A204.1 (cell line): ENCODE results near the gene C1orf159.
"Not testable (repeated sequence)": the region's sequence is repeated elsewhere in the genome, so short reads cannot be mapped to it uniquely, and the experiment has no call there.

Experiments used
- FAIRE-seq: peaks from 2 replicates; lab custom pipeline; 2012; peaks lifted over from hg19 to GRCh38; lab: Jason Lieb, UNC

C1orf159 gene

DNA sequence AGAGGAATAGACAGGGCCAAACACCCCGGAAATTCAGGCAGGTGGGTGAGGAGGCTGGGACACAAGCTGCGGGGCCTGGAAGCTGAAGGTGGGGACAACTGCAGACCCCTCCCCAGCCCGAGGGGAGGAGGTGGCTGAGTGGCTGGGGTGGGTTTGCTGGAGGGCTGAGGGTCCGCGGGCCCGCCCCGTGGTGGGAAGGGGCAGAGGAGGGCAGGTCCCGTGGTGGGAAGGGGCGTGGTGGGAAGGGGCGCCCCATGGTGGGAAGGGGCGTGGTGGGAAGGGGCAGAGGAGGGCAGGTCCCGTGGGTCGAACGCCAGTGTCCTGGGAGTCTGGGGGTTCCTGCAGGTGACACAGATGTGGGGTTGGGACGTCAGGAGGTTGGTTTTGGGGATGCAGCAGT lies 33.5 kb upstream of the C1orf159 start:
- FAIRE-seq: no peak

DNA sequence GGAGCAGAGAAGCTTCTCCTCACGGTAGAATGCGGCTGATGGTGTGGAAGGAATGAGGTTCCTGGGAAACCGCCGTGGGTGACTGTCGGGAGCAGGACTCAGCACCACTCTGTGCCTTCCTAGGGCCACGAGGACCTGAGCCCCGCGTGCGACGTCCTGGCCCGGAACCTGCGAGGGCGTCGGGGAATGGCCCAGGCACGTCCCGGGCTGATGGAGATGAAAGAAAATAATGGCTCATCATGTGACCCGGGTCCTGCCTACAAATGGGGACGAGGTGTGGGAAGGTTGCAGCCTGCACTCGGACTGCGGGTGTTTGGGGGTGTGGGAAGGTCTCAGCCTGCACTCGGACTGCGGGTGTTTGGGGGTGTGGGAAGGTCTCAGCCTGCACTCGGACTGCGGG lies 32.7 kb upstream of the C1orf159 start:
- FAIRE-seq: no peak

DNA sequence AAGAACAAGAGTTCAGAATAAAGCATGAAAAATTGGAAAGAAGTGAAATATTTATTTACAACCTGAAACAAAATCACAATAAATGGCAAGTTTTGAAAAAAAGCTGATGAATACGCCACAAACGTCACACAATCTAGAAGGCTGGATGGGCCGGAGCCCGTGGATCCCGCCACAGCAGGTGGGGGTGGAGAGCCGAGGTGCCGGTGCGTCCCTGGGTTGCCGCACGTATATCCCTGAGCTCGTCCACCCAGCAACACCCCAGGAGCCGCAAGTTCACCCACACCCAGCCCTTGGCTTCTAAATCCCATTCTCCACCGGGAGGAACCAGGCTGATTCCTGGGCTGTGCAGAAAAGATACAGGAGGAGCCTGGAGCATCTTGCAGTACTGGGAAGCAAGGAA lies 32.2 kb upstream of the C1orf159 start:
- no peak for FAIRE-seq

DNA sequence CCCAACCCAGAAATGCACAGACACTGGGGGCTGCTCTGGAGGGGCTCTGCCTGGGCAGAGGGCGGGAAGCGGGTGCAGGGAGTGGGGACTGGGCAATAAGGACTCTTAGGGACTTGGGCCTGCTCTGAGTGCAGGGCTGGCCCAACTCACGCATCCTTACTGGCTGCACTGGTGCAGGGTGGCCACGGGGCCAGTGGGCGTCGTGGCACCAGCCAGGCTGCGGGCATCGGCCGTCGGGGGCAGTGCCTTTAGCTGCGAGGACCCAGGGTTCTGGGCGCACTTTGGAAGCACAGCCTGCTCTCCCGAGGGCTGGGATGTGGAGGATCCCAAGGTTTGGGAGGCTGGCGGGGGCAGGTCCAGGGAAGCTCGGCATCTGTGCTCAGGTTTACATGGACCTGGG lies 30.7 kb upstream of the C1orf159 start:
- FAIRE-seq: no peak

DNA sequence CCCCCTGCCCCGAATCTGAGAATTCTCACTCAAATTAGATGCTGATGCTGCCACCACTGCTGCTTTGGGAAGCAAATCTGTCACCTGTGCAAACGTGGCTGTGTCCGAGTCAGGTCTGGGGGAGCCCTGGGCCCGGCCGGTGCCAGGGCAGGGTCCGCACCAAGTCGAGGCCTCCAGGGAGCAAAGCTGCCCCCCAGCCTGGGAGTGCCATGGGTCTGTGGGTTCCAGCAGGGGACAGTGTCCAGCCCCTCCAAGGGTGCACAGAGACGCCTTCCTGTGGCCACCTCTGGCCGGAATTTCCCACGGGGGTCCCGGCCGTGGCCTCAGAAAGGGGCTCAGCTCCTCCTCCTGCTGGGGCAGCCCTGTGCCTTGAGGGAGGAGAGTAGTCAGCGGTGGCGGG lies 30.1 kb upstream of the C1orf159 start:
- no peak for FAIRE-seq

DNA sequence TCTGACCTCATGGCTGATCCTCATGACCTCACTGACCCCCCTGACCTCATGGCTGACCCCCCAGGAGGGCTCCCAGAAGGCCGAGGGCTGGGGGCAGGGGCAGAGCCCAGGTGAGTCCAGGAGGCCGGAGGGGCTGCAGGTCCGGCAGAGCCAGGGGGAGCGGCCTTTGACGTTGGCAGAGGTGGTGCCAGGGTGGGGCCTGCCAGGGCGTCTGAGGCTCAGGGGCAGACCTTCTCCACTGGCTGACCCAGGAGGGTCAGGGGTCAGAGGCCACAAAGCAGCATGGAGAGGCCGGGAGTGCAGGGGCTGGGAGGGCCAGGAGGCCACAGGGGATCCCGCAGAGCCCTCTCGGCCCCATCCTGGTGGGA lies 29.6 kb upstream of the C1orf159 start:
- FAIRE-seq: no peak

DNA sequence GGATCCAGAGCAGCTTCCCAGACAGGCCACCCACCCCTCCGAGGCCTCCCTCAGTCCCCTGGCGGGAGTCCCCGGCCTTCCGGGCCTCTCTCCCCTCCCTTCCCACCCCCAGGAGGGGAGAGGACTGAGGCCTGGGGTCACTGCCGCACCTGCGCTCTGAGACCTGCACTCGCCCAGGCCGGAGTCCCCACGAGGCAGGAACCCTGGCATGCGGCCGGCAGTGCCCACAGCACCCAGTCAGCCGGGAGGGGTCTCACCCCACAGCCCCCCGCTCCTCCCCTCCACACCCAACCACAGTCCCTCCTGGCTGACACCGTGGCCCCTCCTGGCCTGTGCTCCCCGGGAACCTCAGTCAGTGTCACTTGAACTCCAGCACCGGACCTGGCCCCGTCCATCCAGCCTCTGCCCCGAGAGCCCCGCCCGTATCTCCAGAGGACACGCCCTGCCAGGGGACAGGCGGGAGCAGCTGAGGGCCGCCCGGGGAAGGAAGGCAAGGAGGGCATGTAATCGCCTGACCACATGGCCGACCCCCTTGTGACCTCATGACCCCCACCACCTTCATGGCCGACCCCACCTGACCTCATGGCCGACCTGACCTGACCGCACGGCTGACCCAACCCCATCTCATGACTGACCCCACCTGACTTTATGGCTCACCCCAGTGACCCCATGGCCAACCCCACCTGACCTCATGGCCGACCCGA lies 29.1 kb upstream of the C1orf159 start:
- FAIRE-seq: no peak

DNA sequence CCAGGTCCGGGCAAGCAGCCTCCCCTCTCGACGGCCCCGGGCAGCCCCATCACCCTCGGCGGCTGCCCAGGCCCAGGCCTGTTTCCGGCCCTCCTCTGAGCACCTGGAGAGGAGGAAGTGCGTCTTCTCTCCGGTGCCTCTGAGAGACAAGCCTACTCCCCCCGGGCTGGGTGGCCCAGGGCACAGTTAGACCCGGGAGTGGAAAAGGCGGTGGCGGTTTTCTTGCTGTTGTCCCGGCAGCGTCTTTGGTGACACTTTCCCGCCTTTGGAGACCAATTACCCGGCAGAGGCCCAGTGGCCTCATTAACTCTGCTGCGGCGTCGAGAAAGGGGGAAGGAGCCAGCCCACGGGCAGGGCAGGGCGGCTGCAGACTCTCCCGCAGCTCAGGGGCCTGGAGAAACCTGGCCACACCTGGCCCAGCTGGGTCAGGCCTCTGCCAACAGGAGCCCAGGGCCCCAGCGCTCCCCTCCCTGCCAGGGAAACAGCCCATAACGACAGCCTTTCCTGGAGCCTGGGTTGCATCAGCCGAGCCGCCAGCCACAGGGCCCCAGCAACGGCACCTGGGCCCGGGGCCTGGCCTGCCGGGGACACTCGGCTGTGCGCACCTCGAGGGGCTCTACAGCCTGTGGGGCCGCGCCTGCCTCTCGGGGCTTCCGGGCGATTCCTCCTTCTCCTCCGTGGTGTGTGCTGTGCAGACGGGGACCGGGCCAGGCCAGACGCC lies 28.4 kb upstream of the C1orf159 start:
- FAIRE-seq: no peak

DNA sequence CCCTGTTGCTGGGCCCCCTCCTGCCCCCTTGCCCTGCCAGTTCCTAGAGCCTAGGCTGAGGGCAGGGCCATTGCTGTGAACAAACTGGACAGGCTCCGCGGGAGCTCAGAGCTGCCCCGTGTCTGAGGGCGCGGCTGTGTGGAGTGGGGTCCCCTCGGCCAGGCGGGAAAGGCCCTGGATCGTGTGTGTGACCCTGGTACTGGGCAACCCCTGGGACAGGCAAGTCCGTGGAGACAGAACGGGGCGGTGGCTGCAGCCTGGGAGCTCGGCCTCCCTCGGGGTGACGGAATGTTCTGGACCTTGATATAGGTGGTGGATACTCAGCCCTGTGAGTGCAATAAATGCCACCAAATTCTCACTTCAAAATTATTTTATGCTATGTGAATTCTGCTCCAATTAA lies 27.7 kb upstream of the C1orf159 start:
- no peak for FAIRE-seq

DNA sequence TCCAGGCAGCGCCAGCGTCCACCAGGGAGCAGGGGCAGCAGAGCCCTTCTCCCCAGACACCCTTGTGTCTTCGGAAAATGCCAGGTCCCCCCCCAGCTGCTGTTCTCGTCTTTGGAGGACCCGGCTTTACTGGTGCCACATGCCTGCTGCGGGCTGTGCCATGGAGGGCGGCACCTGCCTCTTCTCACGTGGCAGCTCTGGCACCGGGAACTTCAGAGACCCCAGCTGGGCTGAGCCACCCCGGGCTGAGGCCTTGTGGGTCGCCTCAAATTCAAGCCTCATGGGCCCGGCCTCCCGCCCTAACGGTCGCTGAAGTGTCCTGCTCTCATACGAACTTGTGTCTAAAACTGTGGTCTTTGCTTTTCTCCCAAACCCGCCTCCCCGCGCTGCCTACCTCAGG lies 27.0 kb upstream of the C1orf159 start:
- no peak for FAIRE-seq

DNA sequence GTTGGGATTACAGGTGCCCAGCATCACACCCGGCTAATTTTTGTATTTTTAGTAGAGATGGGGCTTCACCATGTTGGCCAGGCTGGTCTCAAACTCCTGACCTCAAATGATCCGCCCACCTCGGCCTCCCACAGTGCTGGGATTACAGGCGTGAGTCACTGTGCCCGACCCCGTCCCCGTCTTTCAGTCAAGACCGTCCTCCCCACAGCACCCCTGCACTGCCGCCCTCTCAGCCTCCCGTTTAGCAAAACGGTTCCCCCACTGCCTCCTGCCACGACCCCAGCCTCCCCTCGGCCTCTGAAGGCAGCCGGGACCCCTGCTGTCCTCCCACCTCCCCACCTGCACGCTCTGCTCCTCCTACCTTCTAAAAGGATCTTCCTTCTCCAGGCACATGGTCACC lies 26.5 kb upstream of the C1orf159 start:
- FAIRE-seq: not testable (repeated sequence)

DNA sequence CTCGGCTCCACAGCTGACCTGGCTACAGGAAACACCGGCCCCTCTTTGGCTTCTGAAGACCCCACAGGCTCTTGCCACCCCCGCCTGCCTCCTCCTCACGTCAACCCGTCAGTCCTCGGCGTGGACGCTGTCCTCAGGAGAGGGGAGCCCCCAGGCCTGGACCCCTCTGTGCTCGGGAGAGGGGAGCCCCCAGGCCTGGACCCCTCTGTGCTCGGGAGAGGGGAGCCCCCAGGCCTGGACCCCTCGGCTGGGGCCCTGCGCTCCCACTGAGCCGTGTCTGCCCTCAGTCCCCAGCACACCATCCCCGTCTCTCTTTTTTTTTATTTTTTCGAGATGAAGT lies 26.0 kb upstream of the C1orf159 start:
- FAIRE-seq: no peak

DNA sequence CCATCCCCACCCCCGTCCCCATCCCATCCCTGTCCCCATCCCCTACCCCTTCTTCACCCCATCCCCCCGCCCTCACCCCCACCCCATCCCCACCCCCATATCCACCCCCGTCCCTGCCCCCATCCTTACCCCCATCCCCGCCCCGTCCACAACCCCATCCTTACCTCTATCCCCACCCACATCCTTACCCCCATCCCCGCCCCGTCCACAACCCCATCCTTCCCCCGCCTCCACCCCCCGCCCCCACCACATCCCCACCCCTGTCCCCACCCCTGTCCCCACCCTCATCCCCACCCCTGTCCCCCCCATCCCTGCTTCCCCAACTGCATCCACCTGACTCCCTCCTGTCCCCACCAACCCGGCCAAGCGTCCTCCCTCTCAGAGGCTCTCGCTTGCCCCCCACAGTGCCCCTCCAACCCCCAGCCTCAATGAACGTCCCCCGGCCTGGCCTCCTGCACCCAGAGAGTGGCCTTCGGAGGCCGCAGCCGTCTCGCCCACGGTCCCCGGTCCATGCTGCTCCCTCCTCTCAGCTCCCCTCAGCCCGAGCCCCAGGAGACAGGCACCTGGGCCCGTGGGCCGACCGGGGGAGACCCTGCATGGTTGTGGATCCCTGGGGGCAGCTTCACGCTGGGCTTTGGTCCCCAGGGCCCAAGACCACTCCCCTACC lies 25.5 kb upstream of the C1orf159 start:
- no peak for FAIRE-seq

DNA sequence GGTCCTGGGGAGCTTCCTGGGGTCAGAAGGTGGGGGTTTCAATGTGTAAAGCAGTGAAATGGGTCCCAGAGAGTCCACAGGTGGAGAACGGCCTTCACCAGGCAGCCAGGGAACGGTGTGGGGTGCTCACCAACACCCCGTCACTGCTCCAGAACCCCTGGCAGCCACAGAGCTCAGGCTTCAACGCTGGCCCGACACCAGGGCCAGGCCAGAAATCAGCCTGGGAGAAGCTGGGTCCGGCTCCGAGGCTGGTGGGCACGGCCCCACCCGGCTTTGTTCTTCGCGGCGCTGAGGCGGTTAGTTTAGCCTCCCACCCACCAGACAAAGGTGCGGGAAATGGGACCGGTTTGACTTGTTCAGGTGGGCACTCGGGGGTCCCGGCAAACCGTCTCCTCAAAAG lies 24.8 kb upstream of the C1orf159 start:
- FAIRE-seq: no peak

DNA sequence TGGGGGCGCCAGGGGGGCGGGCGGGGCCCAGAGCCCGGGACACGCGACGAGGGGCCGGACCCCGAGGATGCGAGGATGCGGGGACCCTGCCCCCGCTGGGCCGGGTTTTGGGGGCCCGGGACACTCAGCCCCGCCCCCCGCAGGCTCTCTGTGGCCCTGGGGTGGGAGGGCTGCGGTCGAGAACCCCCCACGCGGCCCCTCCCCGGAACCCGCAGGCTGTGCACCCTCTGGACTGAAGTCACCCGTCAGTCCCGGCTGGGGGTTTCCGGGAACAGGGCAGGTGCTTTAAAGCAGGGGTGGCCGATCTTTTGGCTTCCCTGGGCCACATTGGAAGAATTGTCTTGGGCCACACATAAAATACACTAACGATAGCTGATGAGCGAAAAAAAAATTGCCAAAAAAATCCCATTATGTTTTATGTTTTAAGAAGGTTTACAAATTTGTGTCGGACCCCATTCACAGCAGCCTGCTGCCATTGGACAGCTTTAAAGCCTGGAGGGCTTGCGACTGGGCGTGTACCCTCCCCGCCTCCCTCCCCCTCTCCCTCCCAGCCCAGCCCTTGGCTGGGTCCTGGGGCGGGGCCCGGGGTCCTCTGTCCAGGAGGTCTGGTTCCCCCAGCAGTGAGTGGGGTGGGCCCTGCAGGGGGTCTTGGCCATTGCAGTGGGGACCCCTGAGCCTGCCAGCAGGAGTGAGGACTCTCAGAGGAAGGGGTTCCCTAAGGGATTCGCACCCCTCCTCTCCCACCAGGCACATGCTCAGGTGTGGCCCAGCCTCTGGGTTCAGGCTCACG lies 21.6 kb upstream of the C1orf159 start:
- no peak for FAIRE-seq

DNA sequence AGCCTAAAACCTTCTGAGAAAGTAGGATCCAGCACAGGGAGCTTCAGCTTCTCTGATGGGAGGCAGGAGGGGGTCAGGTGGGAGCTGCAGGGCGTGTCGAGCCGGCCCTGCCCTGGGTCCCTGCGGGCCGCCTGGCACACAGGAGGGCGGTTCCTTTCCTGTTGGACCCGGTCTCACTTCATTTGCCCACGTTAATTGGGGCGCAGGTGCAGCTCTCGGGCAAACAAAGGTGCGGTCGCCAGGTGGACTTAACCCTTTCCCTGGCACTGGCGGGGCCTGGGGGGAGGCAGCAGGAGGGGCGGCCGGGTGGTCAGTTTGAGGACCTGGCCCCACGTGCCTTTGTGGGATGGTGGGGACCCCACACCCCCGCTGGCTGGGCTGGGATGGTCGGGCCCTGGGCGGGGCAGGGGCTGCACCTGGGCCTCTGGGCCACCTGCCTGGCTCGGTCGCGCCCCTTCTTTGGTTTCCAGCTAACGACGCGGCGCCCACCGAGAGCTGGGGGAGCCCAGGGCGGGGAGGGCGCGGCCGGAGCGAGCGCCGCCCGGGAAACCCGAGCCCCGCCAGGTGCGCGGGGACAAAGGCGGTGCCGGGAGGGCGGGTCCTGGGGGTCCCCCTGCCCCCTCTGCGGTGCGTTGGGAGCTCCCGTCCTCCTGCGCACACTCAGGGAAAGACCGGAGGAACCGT lies 20.8 kb upstream of the C1orf159 start:
- FAIRE-seq: no peak

DNA sequence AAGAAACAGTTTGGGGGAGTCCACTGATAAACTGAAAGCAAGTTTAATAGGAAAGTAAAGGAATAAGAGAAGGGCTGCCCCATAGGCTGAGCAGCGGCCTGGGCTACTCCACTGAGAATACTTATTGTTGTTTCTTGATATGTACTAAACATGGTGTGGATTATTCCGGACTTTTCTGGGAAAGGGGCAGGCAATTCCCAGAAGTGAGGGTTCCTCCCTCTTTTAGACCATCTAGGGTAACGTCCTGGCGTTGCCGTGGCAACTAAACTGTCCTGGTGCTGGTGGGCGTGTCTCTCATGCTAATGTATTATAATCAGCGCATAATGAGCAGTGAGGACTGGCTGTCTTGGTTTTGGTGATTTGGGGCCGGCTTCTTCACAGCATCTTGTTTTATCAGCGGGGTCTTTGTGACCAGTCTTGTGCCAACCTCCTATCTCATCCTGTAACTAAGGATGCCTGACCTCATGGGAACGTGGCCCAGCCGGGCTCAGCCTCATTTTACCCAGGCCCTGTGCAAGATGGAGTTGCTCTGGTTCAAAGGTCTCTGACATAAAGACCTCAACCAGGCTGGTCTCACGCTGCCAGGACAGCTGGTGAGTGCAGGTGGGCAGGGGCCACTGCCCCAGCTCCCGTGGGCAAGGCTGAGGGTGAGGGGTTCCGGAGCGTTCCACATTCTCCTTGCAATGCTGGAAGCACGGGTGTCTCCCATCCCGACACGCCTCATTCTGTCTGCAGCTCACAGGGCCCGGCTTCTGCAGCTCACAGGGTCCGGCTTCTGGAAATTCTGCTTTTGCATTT lies 19.6 kb upstream of the C1orf159 start:
- no peak for FAIRE-seq

DNA sequence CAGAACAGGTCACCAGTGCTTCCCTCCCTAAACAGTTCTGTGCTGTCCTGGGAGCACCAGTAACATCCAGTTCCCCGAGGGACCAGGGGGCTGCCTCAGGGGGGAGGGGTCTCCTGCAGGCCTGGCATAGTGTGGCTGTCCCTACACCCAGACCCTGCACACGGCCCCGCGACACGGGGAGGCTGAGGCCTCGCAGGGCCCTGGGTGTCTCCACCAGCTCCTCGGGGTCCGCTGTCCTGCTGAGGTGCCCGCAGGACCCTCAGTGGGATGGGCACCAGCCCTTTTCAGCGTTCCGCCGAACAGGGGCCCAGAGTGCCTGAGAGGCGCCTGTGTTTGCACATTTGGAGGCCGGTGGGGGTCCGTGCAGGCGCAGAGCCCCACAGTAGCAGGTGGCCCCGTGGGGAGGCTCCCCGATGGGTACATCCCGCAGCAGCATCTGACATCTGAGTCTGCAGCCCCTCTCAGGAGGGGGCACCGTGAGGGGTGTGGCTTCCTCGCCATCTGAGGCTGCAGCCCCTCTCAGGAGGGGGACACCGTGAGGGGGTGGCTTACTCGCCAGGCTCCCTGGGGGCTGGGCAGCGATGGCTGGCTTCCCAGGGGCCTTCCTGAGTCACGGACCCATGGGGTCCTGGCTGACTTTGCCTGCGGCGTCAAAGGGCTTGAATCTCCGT lies 18.5 kb upstream of the C1orf159 start:
- no peak for FAIRE-seq

DNA sequence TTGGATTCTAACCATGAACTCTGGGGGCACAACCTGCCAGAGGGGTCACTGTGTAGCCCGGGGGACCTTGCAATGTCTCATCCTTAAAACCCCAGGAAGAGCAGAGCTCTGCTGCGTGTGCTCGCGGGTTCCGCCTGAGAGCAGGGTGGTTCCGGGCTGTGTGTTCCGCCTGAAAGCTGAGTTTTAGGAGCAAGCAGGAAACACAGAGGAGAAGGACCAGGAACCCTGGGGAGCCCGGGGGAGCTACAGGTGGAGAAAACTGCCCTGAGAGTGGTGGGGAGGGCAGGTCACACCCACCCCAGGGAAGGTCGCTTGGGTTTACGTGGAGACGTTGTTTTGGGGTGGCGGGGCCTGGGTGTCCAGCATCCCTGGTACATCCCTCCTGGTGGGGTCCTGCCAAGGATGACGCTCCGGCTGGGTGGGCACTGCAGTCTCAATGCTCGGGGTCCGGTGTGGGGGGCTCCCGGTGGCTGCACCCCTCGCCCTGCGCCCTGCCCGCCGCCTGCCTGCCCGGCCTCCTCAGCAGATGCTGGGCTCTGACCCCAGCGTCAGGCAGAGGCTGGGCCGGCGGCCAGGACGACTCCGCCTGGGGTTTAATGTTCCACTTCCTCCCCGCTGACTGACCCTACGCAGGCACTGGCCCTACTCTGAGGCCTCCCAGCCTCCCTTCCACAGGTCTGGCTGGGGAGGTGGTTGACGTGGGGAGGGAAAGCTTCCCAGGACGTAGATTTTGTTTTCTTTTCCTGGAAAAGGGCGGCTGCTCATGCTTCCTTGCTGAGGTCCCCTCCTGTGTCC lies 17.3 kb upstream of the C1orf159 start:
- FAIRE-seq: no peak
